SK-N-SH treated with all-trans-retinoic acid at 6 μM for 48 hours (cell line): Measurements from ENCODE around the gene RBKS.

ENCODE experiments used
- ATAC-seq: fragments of 200-7000 bp; cut with Tn5 transposase; 3 replicates; pipeline ENCODE4 v1.9.1; 2020; ENCODE audit warnings: mild to moderate bottlenecking, moderate library complexity
- ARNTL ChIP-seq: fragments of 450-650 bp; formaldehyde crosslinking; IDR thresholded peaks from 2 replicates; pipeline ENCODE4 v1.5.0; 2020; ENCODE audit warnings: low read depth, mild to moderate bottlenecking, moderate library complexity, borderline replicate concordance
- BACH2 ChIP-seq: fragments of 250-450 bp; sonication (Bioruptor Pico); IDR thresholded peaks from 2 replicates; pipeline ENCODE4 v1.9.0; 2021; ENCODE audit warnings: mild to moderate bottlenecking, borderline replicate concordance
- CREB5 ChIP-seq: fragments of 250-450 bp; sonication (Bioruptor Pico); IDR thresholded peaks from 2 replicates; pipeline ENCODE4 v1.5.1; 2020; ENCODE audit warnings: low read depth, mild to moderate bottlenecking, moderate library complexity
- CSDC2 ChIP-seq: fragments of 250-450 bp; sonication (Bioruptor Pico); IDR thresholded peaks from 2 replicates; pipeline ENCODE4 v1.5.0; 2020; ENCODE audit warnings: mild to moderate bottlenecking, moderate library complexity
- ESRRG ChIP-seq: fragments of 250-450 bp; sonication (Bioruptor Pico); IDR thresholded peaks from 2 replicates; pipeline ENCODE4 v1.6.1; 2021; ENCODE audit warnings: mild to moderate bottlenecking
- GLIS3 ChIP-seq: fragments of 250-450 bp; sonication (Bioruptor Pico); IDR thresholded peaks from 2 replicates; pipeline ENCODE4 v1.5.0; 2020; ENCODE audit warnings: mild to moderate bottlenecking, moderate library complexity
- ISL1 ChIP-seq: fragments of 250-450 bp; sonication (Bioruptor Pico); IDR thresholded peaks from 2 replicates; pipeline ENCODE4 v2.1.2; 2022; ENCODE audit warnings: mild to moderate bottlenecking, moderate library complexity
- OSR1 ChIP-seq: fragments of 250-450 bp; sonication (Bioruptor Pico); IDR thresholded peaks from 2 replicates; pipeline ENCODE4 v1.8.0; 2022; ENCODE audit warnings: moderate library complexity, mild to moderate bottlenecking, inconsistent platforms
- PATZ1 ChIP-seq: fragments of 250-450 bp; sonication (Bioruptor Pico); IDR thresholded peaks from 2 replicates; pipeline ENCODE4 v1.8.0; 2020; ENCODE audit warnings: mild to moderate bottlenecking, moderate library complexity, borderline replicate concordance
- PPARA ChIP-seq: fragments of 250-450 bp; sonication (Bioruptor Pico); IDR thresholded peaks from 2 replicates; pipeline ENCODE4 v1.5.0; 2020; ENCODE audit warnings: mild to moderate bottlenecking, borderline replicate concordance
- RARB ChIP-seq: fragments of 250-450 bp; sonication (Bioruptor Pico); IDR thresholded peaks from 2 replicates; pipeline ENCODE4 v1.8.0; 2021; ENCODE audit warnings: mild to moderate bottlenecking, moderate library complexity
- SNAI2 ChIP-seq: fragments of 250-450 bp; sonication (Bioruptor Pico); IDR thresholded peaks from 2 replicates; pipeline ENCODE4 v1.5.0; 2020; ENCODE audit warnings: mild to moderate bottlenecking, moderate library complexity
- TCF4 ChIP-seq: fragments of 250-450 bp; sonication (Bioruptor Pico); IDR thresholded peaks from 2 replicates; pipeline ENCODE4 v1.8.0; 2021; ENCODE audit warnings: mild to moderate bottlenecking, moderate library complexity, borderline replicate concordance
- TOX ChIP-seq: fragments of 250-450 bp; sonication (Bioruptor Pico); IDR thresholded peaks from 2 replicates; pipeline ENCODE4 v1.8.0; 2021; ENCODE audit warnings: mild to moderate bottlenecking, moderate library complexity, borderline replicate concordance
- TSHZ2 ChIP-seq: fragments of 250-450 bp; sonication (Bioruptor Pico); IDR thresholded peaks from 2 replicates; pipeline ENCODE4 v1.5.0; 2020; ENCODE audit warnings: mild to moderate bottlenecking, moderate library complexity
- ZC3H10 ChIP-seq: fragments of 250-450 bp; sonication (Bioruptor Pico); IDR thresholded peaks from 2 replicates; pipeline ENCODE4 v1.5.1; 2021; ENCODE audit warnings: mild to moderate bottlenecking, moderate library complexity
- ZFP3 ChIP-seq: fragments of 250-450 bp; sonication (Bioruptor Pico); IDR thresholded peaks from 2 replicates; pipeline ENCODE4 v1.5.0; 2020; ENCODE audit warnings: mild to moderate bottlenecking, moderate library complexity
- ZFP30 ChIP-seq: fragments of 450-650 bp; formaldehyde crosslinking; IDR thresholded peaks from 2 replicates; pipeline ENCODE4 v1.5.0; 2022; ENCODE audit warnings: mild to moderate bottlenecking, moderate library complexity
- ZNF565 ChIP-seq: fragments of 450-650 bp; formaldehyde crosslinking; conservative IDR thresholded peaks from 2 replicates; pipeline ENCODE4 v1.5.0; 2020; ENCODE audit warnings: low read depth, mild to moderate bottlenecking, moderate library complexity
- ZNF70 ChIP-seq: fragments of 450-650 bp; formaldehyde crosslinking; IDR thresholded peaks from 2 replicates; pipeline ENCODE4 v1.5.0; 2020; ENCODE audit warnings: mild to moderate bottlenecking, moderate library complexity
- ZNF8 ChIP-seq: fragments of 450-650 bp; formaldehyde crosslinking; IDR thresholded peaks from 2 replicates; pipeline ENCODE4 v1.5.0; 2020; ENCODE audit warnings: mild to moderate bottlenecking, moderate library complexity
- TF ChIP-seq, protein P1 (sequence below): fragments of 250-450 bp; sonication (Bioruptor Pico); IDR thresholded peaks from 2 replicates; pipeline ENCODE4 v1.8.0; 2021; ENCODE audit warnings: low read depth, mild to moderate bottlenecking, moderate library complexity, borderline replicate concordance
- TF ChIP-seq, protein P2 (sequence below): fragments of 250-450 bp; sonication (Bioruptor Pico); IDR thresholded peaks from 2 replicates; pipeline ENCODE4 v1.5.1; 2021; ENCODE audit warnings: mild to moderate bottlenecking, moderate library complexity

RBKS gene

GRCh38 chr2:27885661-27886060 lies 4.5 kb downstream of the RBKS start:
- TF ChIP-seq ZFP3 (CRISPR knock-in tag) (no peak), RARB (no peak), PPARA (CRISPR knock-in tag) (no peak), TCF4 (CRISPR knock-in tag) (no peak), CSDC2 (no peak), PATZ1 (CRISPR knock-in tag) (no peak), ARNTL (CRISPR knock-in tag) (no peak), TOX (CRISPR knock-in tag) (no peak), ZNF70 (CRISPR knock-in tag) (no peak), BACH2 (CRISPR knock-in tag) (no peak), ZNF565 (CRISPR knock-in tag) (no peak)
- no peak for ATAC-seq

DNA sequence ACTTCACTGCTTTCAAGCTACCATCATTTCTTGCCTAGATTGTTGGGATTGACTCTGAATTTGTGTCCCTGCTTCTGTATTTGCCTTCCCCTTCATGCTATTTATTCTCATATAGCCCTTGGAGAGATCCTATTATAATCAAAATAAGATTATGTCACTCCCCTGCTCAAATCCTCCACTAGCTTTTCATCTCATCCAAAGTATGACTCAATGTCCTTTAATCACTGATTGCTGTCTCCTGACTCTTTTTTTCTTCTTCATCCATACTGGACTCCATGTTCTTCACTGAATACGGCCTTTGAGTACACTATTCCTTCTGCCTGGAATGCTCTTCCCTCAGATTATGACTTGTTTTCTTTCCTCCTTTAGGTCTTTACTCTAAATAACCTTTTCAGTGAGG lies 5.0 kb downstream of the RBKS start:
- TF ChIP-seq OSR1 (CRISPR knock-in tag), result no peak
- TF ChIP-seq, protein P1, sequence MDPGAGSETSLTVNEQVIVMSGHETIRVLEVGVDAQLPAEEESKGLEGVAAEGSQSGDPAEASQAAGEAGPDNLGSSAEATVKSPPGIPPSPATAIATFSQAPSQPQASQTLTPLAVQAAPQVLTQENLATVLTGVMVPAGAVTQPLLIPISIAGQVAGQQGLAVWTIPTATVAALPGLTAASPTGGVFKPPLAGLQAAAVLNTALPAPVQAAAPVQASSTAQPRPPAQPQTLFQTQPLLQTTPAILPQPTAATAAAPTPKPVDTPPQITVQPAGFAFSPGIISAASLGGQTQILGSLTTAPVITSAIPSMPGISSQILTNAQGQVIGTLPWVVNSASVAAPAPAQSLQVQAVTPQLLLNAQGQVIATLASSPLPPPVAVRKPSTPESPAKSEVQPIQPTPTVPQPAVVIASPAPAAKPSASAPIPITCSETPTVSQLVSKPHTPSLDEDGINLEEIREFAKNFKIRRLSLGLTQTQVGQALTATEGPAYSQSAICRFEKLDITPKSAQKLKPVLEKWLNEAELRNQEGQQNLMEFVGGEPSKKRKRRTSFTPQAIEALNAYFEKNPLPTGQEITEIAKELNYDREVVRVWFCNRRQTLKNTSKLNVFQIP (CRISPR knock-in tag), result no peak
- no peak for TF ChIP-seq TCF4 (CRISPR knock-in tag)
- no peak for TF ChIP-seq SNAI2 (CRISPR knock-in tag)
- TF ChIP-seq ISL1, result no peak
- TF ChIP-seq ZNF565 (CRISPR knock-in tag), result no peak
- TF ChIP-seq TSHZ2 (CRISPR knock-in tag), result no peak
- TF ChIP-seq ARNTL (CRISPR knock-in tag), result no peak
- TF ChIP-seq RARB, result no peak
- TF ChIP-seq CREB5 (CRISPR knock-in tag), result no peak
- no peak for TF ChIP-seq ZFP30 (CRISPR knock-in tag)
- TF ChIP-seq ESRRG, result no peak
- TF ChIP-seq CSDC2, result no peak
- TF ChIP-seq ZFP3 (CRISPR knock-in tag), result no peak
- TF ChIP-seq ZNF70 (CRISPR knock-in tag), result no peak
- TF ChIP-seq, protein P2, sequence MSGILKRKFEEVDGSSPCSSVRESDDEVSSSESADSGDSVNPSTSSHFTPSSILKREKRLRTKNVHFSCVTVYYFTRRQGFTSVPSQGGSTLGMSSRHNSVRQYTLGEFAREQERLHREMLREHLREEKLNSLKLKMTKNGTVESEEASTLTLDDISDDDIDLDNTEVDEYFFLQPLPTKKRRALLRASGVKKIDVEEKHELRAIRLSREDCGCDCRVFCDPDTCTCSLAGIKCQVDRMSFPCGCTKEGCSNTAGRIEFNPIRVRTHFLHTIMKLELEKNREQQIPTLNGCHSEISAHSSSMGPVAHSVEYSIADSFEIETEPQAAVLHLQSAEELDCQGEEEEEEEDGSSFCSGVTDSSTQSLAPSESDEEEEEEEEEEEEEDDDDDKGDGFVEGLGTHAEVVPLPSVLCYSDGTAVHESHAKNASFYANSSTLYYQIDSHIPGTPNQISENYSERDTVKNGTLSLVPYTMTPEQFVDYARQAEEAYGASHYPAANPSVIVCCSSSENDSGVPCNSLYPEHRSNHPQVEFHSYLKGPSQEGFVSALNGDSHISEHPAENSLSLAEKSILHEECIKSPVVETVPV (CRISPR knock-in tag), result no peak
- TF ChIP-seq GLIS3, result no peak
- no peak for TF ChIP-seq ZC3H10
- ATAC-seq, result no peak

DNA sequence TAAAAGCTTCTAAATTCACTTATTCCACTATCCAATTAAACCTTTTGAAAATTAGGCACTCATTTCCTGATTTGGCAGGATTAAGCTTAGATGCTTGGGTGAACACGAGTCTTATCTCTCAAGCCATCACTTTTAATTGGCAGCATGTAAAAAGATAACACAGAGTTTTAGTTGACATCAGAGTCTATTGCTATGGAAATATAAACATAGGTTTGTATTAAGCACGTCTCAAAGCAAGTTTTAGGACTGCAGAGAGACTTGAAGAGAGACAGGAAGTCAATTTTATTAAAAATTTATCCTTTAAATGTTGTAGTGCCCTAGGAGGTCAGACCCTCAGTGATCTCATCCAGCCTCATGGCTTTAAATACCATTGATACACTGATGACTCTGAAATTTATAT lies 5.6 kb downstream of the RBKS start:
- ATAC-seq, result no peak
- no peak for TF ChIP-seq ARNTL (CRISPR knock-in tag)
- TF ChIP-seq ZFP30 (CRISPR knock-in tag), result no peak
- TF ChIP-seq TCF4 (CRISPR knock-in tag), result no peak
- no peak for TF ChIP-seq GLIS3
- TF ChIP-seq SNAI2 (CRISPR knock-in tag), result no peak
- TF ChIP-seq ZNF8, result no peak
- TF ChIP-seq PATZ1 (CRISPR knock-in tag), result no peak
- TF ChIP-seq, protein P1 (CRISPR knock-in tag), result no peak
- TF ChIP-seq, protein P2 (CRISPR knock-in tag), result no peak
- TF ChIP-seq ISL1, result no peak
- no peak for TF ChIP-seq CSDC2
